Lower leg skin (tissue), 3 donors: ENCODE measurements around the gene PLCD3.

ENCODE experiments used
- POLR2A ChIP-seq, 2 donors: fragments of 450-650 bp; IDR thresholded peaks; one replicate each; pipeline ENCODE4 v1.6.1; 2016 to 2017; ENCODE audit warnings: antibody characterized with exemption in 2 of 2, mild to moderate bottlenecking in 1 of 2, moderate library complexity in 1 of 2
- TF ChIP-seq, protein P1 (sequence below), 3 donors: fragments of 450-650 bp; IDR thresholded peaks; one replicate each; pipeline ENCODE4 v1.5.1; 2016; ENCODE audit warnings: antibody characterized with exemption in 3 of 3, mild to moderate bottlenecking in 3 of 3, moderate library complexity in 2 of 3

DNA sequence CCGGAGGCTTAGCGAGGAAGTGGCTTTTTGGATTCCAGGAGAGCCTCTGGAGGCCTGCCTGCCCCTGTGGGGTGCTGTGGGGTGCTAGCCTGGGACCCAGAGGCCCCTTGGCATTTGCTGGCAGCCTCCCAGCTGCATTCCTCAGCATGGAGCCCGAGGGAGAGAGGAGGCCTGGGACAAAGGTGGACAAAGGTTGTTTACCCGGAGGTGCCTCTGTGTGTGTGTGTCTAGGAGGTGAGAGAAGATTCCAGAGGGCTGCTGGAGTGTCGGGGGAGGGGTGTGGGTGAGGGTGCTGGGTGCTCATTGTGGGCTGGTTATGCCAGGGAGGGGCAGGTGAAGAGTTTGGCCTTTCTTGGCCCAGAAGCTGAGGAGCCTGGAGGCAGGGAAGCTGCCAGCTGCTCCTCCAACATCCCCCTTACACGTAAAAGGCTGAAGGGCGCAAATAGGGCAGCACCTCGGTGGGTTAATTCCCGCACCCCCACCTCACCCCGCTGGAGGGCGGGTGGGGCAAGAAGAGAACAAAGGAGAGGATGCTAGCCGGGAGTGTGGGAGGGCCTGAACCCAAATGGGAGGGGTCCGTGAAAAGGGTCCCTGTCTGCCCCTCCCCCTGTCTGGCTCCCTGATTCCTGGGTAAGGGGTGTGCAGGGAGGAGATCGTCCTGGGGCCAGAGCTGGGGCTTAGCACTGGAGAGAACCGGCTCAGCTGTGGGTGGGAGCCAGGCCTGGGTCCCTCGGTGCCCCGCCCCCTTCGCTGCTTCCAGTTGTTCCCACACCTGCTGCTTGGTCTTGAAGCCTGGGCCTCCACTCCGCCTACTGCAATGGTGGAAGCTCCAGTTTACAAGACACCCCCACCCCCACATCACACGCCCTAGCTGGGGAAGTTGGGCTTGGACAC lies 39.3 kb upstream of the PLCD3 start:
- TF ChIP-seq, protein P1, sequence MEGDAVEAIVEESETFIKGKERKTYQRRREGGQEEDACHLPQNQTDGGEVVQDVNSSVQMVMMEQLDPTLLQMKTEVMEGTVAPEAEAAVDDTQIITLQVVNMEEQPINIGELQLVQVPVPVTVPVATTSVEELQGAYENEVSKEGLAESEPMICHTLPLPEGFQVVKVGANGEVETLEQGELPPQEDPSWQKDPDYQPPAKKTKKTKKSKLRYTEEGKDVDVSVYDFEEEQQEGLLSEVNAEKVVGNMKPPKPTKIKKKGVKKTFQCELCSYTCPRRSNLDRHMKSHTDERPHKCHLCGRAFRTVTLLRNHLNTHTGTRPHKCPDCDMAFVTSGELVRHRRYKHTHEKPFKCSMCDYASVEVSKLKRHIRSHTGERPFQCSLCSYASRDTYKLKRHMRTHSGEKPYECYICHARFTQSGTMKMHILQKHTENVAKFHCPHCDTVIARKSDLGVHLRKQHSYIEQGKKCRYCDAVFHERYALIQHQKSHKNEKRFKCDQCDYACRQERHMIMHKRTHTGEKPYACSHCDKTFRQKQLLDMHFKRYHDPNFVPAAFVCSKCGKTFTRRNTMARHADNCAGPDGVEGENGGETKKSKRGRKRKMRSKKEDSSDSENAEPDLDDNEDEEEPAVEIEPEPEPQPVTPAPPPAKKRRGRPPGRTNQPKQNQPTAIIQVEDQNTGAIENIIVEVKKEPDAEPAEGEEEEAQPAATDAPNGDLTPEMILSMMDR (IDR thresholded peaks at IDR 0.05): no peak
- TF ChIP-seq POLR2A (IDR thresholded peaks at IDR 0.05): no peak
